ENCODE measurements around the gene PSD2. TPM values are rescaled to one million over a fixed set of nuclear protein-coding genes. Genes with fewer than 3 reads are reported as not detected.

PSD2 gene
- total RNA-seq, 6 experiments from 2014 or later: 0.04 to 0.07 (median 0.07) TPM; not detected in 3

DNA sequence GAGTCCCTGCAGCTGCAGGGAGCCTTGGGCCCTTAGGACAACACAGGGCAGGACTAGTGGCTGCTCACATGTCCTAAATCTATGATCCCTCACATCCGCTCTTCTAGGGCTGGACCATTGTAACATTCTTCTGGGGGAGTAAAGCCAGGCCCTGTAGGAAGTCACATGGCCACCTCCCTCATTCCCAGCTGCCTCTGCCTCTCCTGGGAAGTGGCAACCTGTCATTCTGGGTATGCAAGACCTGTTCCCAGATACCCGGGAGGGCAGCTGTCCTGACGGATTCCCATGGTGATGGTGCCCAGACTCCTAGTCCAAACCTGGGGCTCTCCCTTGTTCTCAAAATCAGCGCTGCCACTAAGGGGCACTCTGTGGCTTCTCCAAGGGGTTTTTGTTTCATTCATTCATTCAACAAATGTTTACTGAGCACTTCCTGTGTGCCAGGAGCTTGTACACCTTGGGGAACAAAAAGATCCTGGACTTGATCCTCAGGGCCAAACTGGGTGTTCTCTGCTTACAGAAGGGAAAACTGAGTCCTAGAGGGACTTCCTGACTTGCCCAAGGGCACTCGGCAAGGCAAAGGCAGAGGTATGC lies 85.6 kb downstream of the PSD2 start:
- Histone ChIP-seq H3K4me1 (no peaks in the 10 kb centered on the region), H3K4me3 (no peak overlapping the region), H3K27me3 (no peaks in the 10 kb centered on the region), H3K9me3 (no peaks in the 10 kb centered on the region), H3K36me3 (no peaks in the 10 kb centered on the region), H3K27ac (no peak overlapping the region)
- no peak for DNase-seq
- WGBS (ENCODE audit: insufficient coverage, low coverage, low lambda C conversion rate, missing lambda C conversion rate): 60% methylated on average over 3 of the region's 5 CpGs
- TF ChIP-seq POLR2A (IDR thresholded peaks at IDR 0.05): no peak
- TF ChIP-seq, protein P1, sequence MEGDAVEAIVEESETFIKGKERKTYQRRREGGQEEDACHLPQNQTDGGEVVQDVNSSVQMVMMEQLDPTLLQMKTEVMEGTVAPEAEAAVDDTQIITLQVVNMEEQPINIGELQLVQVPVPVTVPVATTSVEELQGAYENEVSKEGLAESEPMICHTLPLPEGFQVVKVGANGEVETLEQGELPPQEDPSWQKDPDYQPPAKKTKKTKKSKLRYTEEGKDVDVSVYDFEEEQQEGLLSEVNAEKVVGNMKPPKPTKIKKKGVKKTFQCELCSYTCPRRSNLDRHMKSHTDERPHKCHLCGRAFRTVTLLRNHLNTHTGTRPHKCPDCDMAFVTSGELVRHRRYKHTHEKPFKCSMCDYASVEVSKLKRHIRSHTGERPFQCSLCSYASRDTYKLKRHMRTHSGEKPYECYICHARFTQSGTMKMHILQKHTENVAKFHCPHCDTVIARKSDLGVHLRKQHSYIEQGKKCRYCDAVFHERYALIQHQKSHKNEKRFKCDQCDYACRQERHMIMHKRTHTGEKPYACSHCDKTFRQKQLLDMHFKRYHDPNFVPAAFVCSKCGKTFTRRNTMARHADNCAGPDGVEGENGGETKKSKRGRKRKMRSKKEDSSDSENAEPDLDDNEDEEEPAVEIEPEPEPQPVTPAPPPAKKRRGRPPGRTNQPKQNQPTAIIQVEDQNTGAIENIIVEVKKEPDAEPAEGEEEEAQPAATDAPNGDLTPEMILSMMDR (IDR thresholded peaks at IDR 0.05): no peak
- ATAC-seq: no peak
- intact Hi-C loops (cut with DNase I): no loop called here

DNA sequence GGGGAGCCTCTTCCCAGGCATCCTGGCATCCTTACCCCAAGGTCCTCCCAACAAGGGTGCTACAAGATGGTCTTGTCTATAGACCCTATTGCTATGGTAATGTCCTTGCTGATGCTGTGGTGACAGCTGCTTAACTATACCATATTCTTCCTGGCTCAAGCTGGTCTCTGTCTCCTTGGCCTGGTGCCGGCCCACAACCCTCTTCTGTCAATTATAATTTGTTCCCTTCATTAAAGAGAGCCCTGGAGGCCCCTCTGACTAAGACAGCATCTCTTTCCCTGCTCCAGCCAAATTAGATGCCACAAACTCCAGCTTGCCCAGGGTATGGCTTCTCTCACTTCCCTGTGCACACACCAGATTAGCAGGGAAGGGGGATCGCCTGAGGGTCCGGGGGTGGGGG lies 86.7 kb downstream of the PSD2 start:
- DNase-seq: no peak
- Histone ChIP-seq H3K36me3 (no peaks in the 10 kb centered on the region), H3K27ac (no peak overlapping the region), H3K4me3 (no peak overlapping the region), H3K27me3 (no peaks in the 10 kb centered on the region), H3K4me1 (no peaks in the 10 kb centered on the region), H3K9me3 (no peaks in the 10 kb centered on the region)
- intact Hi-C loops (cut with DNase I): no loop called here
- no peak for ATAC-seq
- 46% methylated on average over 3 of the region's 3 CpGs for WGBS (ENCODE audit: insufficient coverage, low coverage, low lambda C conversion rate, missing lambda C conversion rate)
- TF ChIP-seq, protein P1 (IDR thresholded peaks at IDR 0.05): no peak
- no peak for TF ChIP-seq POLR2A (IDR thresholded peaks at IDR 0.05)

DNA sequence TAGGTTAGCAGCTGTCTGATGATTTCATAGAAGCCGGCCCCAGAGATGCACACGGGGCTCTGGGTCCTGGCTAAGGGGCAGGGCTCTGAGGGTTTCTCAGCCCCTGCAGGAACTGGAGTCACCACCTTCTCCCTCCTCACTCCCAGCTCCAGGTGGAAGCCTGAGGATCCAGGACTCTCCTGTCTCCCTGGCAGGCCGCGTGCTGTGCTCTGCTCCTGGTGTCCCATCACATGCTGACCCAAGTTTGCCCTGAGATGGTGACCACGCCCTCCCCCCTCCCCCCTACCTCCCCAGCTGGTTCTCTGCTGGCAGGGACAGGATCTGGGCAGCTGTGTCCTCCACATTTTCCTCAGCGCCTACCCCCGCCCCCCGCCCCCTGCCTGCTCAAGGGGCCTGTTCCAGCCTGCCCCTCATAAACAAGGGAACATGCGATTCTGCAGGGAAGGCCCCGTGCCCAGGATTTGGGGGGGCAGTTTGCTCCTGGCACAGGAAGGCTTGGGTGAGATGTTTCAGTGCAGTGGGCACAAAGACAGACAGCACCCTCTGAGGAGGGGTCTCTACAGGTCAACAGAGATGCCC lies 87.4 kb downstream of the PSD2 start:
- Histone ChIP-seq H3K27me3 (no peaks in the 10 kb centered on the region), H3K27ac (no peak overlapping the region), H3K9me3 (no peaks in the 10 kb centered on the region), H3K4me1 (no peaks in the 10 kb centered on the region), H3K36me3 (no peaks in the 10 kb centered on the region), H3K4me3 (no peak overlapping the region)
- WGBS (ENCODE audit: insufficient coverage, low coverage, low lambda C conversion rate, missing lambda C conversion rate): 59% methylated on average over 6 of the region's 10 CpGs
- DNase-seq (no peak), ATAC-seq (no peak)
- intact Hi-C loops (cut with DNase I): no loop called here
- no peak for TF ChIP-seq POLR2A (IDR thresholded peaks at IDR 0.05)
- TF ChIP-seq, protein P1 (IDR thresholded peaks at IDR 0.05): no peak

DNA sequence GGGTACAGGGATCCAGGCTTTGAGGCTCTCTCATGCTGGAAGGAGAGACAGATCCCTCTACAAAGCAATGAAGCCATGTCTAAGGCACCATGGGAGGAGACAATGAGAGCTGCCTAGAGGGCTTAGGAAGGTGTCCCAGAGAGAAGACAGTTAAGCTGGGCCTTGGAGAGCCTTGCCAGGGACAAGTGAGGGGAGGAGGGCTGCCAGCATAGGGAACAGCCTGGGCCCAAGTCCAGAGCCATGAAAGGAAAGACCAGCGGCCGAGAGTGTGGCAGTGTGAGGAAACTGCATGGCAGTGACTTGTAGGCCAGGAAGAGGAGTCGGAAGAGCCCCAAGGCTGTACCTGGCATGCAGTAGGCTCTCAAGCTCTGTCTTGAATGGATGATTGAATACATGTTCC lies 88.5 kb downstream of the PSD2 start:
- Histone ChIP-seq H3K36me3 (no peaks in the 10 kb centered on the region), H3K27ac (no peak overlapping the region), H3K4me1 (no peaks in the 10 kb centered on the region), H3K9me3 (no peaks in the 10 kb centered on the region), H3K27me3 (no peaks in the 10 kb centered on the region), H3K4me3 (no peak overlapping the region)
- no peak for DNase-seq
- WGBS (ENCODE audit: insufficient coverage, low coverage, low lambda C conversion rate, missing lambda C conversion rate): 63% methylated on average over 3 of the region's 3 CpGs
- no peak for ATAC-seq
- intact Hi-C loops (cut with DNase I): no loop called here
- TF ChIP-seq, protein P1 (IDR thresholded peaks at IDR 0.05): no peak
- TF ChIP-seq POLR2A (IDR thresholded peaks at IDR 0.05): no peak

All from right lobe of liver (tissue), 6 donors.